HepG2 (cell line): ENCODE results near the gene SPON2. TPM values are rescaled to one million over a fixed set of nuclear protein-coding genes. Genes with fewer than 3 reads are reported as not detected.

ENCODE experiments used
- BRCA1 ChIP-seq: sonication (generic); formaldehyde crosslinking; IDR thresholded peaks from 2 replicates; pipeline ENCODE4 v1.4.0; 2020; ENCODE audit warnings: missing genetic modification reagents
- CHCHD3 ChIP-seq: sonication (generic); formaldehyde crosslinking; IDR thresholded peaks from 2 replicates; pipeline ENCODE4 v1.8.0; 2022; ENCODE audit warnings: mild to moderate bottlenecking, missing genetic modification reagents, moderate library complexity
- EZH2 ChIP-seq: conservative IDR thresholded peaks from 2 replicates; pipeline ENCODE4 v1.6.1; 2012; ENCODE audit warnings: mild to moderate bottlenecking, low read depth, low read length, moderate library complexity
- GABPA ChIP-seq, 2 experiments: IDR thresholded peaks; 2 replicates each; pipeline ENCODE4 v1.6.1; 2011 to 2016; ENCODE audit warnings: low read depth in 2 of 2, low read length in 1 of 2, missing biosample characterization in 1 of 2, missing genetic modification characterization in 1 of 2
- GPBP1L1 ChIP-seq: sonication (generic); formaldehyde crosslinking; IDR thresholded peaks from 2 replicates; pipeline ENCODE4 v1.5.0; 2020; ENCODE audit warnings: mild to moderate bottlenecking, missing genetic modification reagents
- HNF4A ChIP-seq: sonication (generic); formaldehyde crosslinking; IDR thresholded peaks from 2 replicates; pipeline ENCODE4 v1.4.0; 2020; ENCODE audit warnings: missing genetic modification reagents
- KDM6A ChIP-seq: IDR thresholded peaks from 2 replicates; pipeline ENCODE4 v1.6.1; 2016; ENCODE audit warnings: low read depth
- MAZ ChIP-seq, 2 experiments: sonication (generic) in 1 of 2; formaldehyde crosslinking in 1 of 2; IDR thresholded peaks; 2 replicates each; pipeline versions ENCODE4 v1.5.0 to v1.6.1; 2012 to 2020; ENCODE audit warnings: low read depth in 2 of 2, mild to moderate bottlenecking in 2 of 2, borderline replicate concordance in 1 of 2, improper control_type of control experiment in 1 of 2, low read length in 1 of 2, missing genetic modification reagents in 1 of 2, moderate library complexity in 1 of 2
- MEF2D ChIP-seq: sonication (generic); formaldehyde crosslinking; IDR thresholded peaks from 2 replicates; pipeline ENCODE4 v1.5.1; 2020; ENCODE audit warnings: mild to moderate bottlenecking, missing genetic modification reagents
- MTF2 ChIP-seq: sonication (generic); formaldehyde crosslinking; IDR thresholded peaks from 2 replicates; pipeline ENCODE4 v1.5.0; 2020; ENCODE audit warnings: missing genetic modification reagents, borderline replicate concordance
- RERE ChIP-seq: IDR thresholded peaks from 2 replicates; pipeline ENCODE4 v1.6.1; 2016; ENCODE audit warnings: low read depth, missing genetic modification reagents, missing compliant biosample characterization
- TGIF2 ChIP-seq: IDR thresholded peaks from 2 replicates; pipeline ENCODE4 v1.6.1; 2016; ENCODE audit warnings: control low read depth, missing compliant biosample characterization
- WIZ ChIP-seq: sonication (generic); formaldehyde crosslinking; IDR thresholded peaks from 2 replicates; pipeline ENCODE4 v1.5.1; 2020; ENCODE audit warnings: mild to moderate bottlenecking, missing genetic modification reagents
- ZBTB37 ChIP-seq: sonication (generic); formaldehyde crosslinking; IDR thresholded peaks from 2 replicates; pipeline ENCODE4 v1.4.0; 2020; ENCODE audit warnings: mild to moderate bottlenecking, missing genetic modification reagents
- ZFP62 ChIP-seq: sonication (generic); formaldehyde crosslinking; IDR thresholded peaks from 2 replicates; pipeline ENCODE4 v1.4.0; 2020; ENCODE audit warnings: missing genetic modification reagents
- ZNF772 ChIP-seq: sonication (generic); formaldehyde crosslinking; IDR thresholded peaks from 2 replicates; pipeline ENCODE4 v1.5.0; 2020; ENCODE audit warnings: mild to moderate bottlenecking, missing genetic modification reagents
- polyA plus RNA-seq, 8 experiments: library from polyadenylated mRNA; depleted of rRNA in 3 of 8; stranded (reverse) in 7 of 8; unstranded in 1 of 8; fragments of >200 nt; fragmentation: Illumina TruSeq in 4 of 8; extraction: Trizol in 4 of 8; gene quantifications; 2 replicates each; pipeline versions ENCODE4 v1.2.1 to v1.2.3, GENCODE V29; 2011 to 2016; ENCODE audit warnings: low read depth in 4 of 8, missing spikeins in 1 of 8, mixed read lengths in 1 of 8; ENCODE audit not compliant: insufficient read depth in 1 of 8
- total RNA-seq, 5 experiments: library from RNA; depleted of rRNA; stranded (reverse); fragments of >200 nt; fragmentation: Illumina TruSeq; extraction: Trizol; gene quantifications; 2 replicates each; pipeline ENCODE4 v1.2.3, GENCODE V29; 2016; ENCODE audit warnings: low read depth in 1 of 5
- TF ChIP-seq, protein P1 (sequence below): sonication (generic); formaldehyde crosslinking; IDR thresholded peaks from 2 replicates; pipeline ENCODE4 v1.8.1; 2023; ENCODE audit warnings: mild to moderate bottlenecking, moderate library complexity, missing genetic modification reagents
- TF ChIP-seq, protein P2 (sequence below): IDR thresholded peaks from 2 replicates; pipeline ENCODE4 v1.6.1; 2016; ENCODE audit warnings: missing compliant biosample characterization, missing genetic modification reagents, borderline replicate concordance

Gene SPON2
- total and polyA plus RNA-seq, 2 of the 13 experiments (the other 11 are each of a cell fraction or from before 2014, with no cell fraction given): 17.4 to 55.2 TPM

GRCh38 chr4:1204828-1205585, 32.6 kb upstream of the SPON2 start (continued):
- TF ChIP-seq RERE: no peak; the same call in 1 of the 2 replicates
- no peak for TF ChIP-seq ZFP62 (CRISPR knock-in tag)
- peak; percentile 82 for TF ChIP-seq ZNF772
- TF ChIP-seq, protein P1, sequence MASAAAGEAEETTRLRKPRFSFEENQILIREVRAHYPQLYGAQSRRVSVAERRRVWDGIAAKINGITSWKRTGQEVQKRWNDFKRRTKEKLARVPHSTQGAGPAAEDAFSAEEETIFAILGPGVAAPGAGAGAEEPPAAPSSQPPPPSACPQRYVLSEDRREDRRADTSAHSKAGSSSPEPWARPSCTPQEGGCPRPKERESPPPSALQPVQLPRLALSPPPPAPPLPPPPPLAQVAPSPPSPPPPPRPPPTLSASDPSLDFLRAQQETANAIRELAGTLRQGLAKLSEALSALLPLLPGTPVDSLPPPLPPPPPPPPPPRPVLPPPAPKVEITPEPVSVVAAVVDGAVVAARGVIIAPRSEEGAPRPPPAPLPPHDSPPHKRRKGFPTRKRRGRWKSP (CRISPR knock-in tag): peak; percentile 77; the same call in 1 of the 2 replicates
- TF ChIP-seq ZBTB37 (CRISPR knock-in tag): no peak
- TF ChIP-seq GABPA (IDR thresholded peaks at IDR 0.05; ENCODE audit: low read depth, low read length): no peak
- TF ChIP-seq GABPA (CRISPR knock-in tag; IDR thresholded peaks at IDR 0.05; ENCODE audit: low read depth): peak; percentile 68; the same call in 1 of the 2 replicates
- TF ChIP-seq CHCHD3 (CRISPR knock-in tag): no peak
- no peak for TF ChIP-seq BRCA1 (CRISPR knock-in tag)
- peak; percentile 59; the same call in 1 of the 2 replicates for TF ChIP-seq MAZ (IDR thresholded peaks at IDR 0.05; ENCODE audit: borderline replicate concordance, low read depth, low read length)
- no peak; the same call in none of the 2 replicates for TF ChIP-seq MAZ (CRISPR knock-in tag; IDR thresholded peaks at IDR 0.05; ENCODE audit: low read depth)
- TF ChIP-seq MEF2D: peak; percentile 58
- TF ChIP-seq MTF2 (CRISPR knock-in tag): peak; percentile 62; the same call in 1 of the 2 replicates
- TF ChIP-seq EZH2: no peak
- no peak for TF ChIP-seq WIZ (CRISPR knock-in tag)
- TF ChIP-seq, protein P2, sequence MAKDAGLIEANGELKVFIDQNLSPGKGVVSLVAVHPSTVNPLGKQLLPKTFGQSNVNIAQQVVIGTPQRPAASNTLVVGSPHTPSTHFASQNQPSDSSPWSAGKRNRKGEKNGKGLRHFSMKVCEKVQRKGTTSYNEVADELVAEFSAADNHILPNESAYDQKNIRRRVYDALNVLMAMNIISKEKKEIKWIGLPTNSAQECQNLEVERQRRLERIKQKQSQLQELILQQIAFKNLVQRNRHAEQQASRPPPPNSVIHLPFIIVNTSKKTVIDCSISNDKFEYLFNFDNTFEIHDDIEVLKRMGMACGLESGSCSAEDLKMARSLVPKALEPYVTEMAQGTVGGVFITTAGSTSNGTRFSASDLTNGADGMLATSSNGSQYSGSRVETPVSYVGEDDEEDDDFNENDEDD (CRISPR knock-in tag): peak; percentile 85; the same call in 1 of the 2 replicates
- peak; percentile 61; the same call in 1 of the 2 replicates for TF ChIP-seq KDM6A (CRISPR knock-in tag)
- no peak for TF ChIP-seq GPBP1L1 (CRISPR knock-in tag)
- peak; percentile 95 for TF ChIP-seq HNF4A (CRISPR knock-in tag)
- peak; percentile 90 for TF ChIP-seq TGIF2
